PC-9 (cell line): ENCODE measurements around the gene CADM1.

Experiments
- EZH2 ChIP-seq: fragments of 200-600 bp; sonication (generic); IDR thresholded peaks from 2 replicates; pipeline ENCODE4 v1.8.0; 2017; ENCODE audit warnings: antibody characterized with exemption, low read depth
- TF ChIP-seq, protein P1 (sequence below): fragments of 200-600 bp; sonication (generic); conservative IDR thresholded peaks from 2 replicates; pipeline ENCODE4 v1.6.1; 2017; ENCODE audit warnings: mixed run types, antibody characterized with exemption, mild to moderate bottlenecking, moderate library complexity

GRCh38 chr11:115276191-115276590 lies 228.0 kb downstream of the CADM1 start:
- TF ChIP-seq, protein P1, sequence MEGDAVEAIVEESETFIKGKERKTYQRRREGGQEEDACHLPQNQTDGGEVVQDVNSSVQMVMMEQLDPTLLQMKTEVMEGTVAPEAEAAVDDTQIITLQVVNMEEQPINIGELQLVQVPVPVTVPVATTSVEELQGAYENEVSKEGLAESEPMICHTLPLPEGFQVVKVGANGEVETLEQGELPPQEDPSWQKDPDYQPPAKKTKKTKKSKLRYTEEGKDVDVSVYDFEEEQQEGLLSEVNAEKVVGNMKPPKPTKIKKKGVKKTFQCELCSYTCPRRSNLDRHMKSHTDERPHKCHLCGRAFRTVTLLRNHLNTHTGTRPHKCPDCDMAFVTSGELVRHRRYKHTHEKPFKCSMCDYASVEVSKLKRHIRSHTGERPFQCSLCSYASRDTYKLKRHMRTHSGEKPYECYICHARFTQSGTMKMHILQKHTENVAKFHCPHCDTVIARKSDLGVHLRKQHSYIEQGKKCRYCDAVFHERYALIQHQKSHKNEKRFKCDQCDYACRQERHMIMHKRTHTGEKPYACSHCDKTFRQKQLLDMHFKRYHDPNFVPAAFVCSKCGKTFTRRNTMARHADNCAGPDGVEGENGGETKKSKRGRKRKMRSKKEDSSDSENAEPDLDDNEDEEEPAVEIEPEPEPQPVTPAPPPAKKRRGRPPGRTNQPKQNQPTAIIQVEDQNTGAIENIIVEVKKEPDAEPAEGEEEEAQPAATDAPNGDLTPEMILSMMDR, result no peak
- TF ChIP-seq EZH2, result no peak
